ENCODE measurements around the gene ALK. TPM values are rescaled to one million over a fixed set of nuclear protein-coding genes. Genes with fewer than 3 reads are reported as not detected.

The ALK gene
- total RNA-seq, 1 donor, result under 0.01 TPM

GRCh38 chr2:29216609-29216909 is 704.8 kb downstream of the ALK start:
- TF ChIP-seq, protein P1, sequence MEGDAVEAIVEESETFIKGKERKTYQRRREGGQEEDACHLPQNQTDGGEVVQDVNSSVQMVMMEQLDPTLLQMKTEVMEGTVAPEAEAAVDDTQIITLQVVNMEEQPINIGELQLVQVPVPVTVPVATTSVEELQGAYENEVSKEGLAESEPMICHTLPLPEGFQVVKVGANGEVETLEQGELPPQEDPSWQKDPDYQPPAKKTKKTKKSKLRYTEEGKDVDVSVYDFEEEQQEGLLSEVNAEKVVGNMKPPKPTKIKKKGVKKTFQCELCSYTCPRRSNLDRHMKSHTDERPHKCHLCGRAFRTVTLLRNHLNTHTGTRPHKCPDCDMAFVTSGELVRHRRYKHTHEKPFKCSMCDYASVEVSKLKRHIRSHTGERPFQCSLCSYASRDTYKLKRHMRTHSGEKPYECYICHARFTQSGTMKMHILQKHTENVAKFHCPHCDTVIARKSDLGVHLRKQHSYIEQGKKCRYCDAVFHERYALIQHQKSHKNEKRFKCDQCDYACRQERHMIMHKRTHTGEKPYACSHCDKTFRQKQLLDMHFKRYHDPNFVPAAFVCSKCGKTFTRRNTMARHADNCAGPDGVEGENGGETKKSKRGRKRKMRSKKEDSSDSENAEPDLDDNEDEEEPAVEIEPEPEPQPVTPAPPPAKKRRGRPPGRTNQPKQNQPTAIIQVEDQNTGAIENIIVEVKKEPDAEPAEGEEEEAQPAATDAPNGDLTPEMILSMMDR (IDR thresholded peaks at IDR 0.05; ENCODE audit: extremely low read depth, low read depth, low read length), result no peak
- no peak overlapping the region for H3K27ac ChIP-seq (ENCODE audit: low read depth, low read length)
- H3K4me1 ChIP-seq (ENCODE audit: insufficient read depth, low read length), result no peaks in the 10 kb centered on the region
- no peak overlapping the region for H2AFZ ChIP-seq (ENCODE audit: low read length)
- no peak overlapping the region for H3K4me2 ChIP-seq (ENCODE audit: insufficient read depth, low read length)
- H3K4me3 ChIP-seq (ENCODE audit: insufficient read depth, low read length), result no peak overlapping the region
- H4K20me1 ChIP-seq (ENCODE audit: insufficient read depth, low read length), result peaks cover 6% of the 10 kb centered on the region
- H3K36me3 ChIP-seq (ENCODE audit: insufficient read depth, low read length), result no peaks in the 10 kb centered on the region
- H3K79me2 ChIP-seq (ENCODE audit: insufficient read depth, low read length), result no peaks in the 10 kb centered on the region
- peaks cover 5% of the 10 kb centered on the region for H3K27me3 ChIP-seq (ENCODE audit: insufficient read depth, low read length)
- no peaks in the 10 kb centered on the region for H3K9me3 ChIP-seq (ENCODE audit: low read depth, low read length)
- no peak for DNase-seq (ENCODE audit: insufficient read length, low spot score, missing footprints)

DNA sequence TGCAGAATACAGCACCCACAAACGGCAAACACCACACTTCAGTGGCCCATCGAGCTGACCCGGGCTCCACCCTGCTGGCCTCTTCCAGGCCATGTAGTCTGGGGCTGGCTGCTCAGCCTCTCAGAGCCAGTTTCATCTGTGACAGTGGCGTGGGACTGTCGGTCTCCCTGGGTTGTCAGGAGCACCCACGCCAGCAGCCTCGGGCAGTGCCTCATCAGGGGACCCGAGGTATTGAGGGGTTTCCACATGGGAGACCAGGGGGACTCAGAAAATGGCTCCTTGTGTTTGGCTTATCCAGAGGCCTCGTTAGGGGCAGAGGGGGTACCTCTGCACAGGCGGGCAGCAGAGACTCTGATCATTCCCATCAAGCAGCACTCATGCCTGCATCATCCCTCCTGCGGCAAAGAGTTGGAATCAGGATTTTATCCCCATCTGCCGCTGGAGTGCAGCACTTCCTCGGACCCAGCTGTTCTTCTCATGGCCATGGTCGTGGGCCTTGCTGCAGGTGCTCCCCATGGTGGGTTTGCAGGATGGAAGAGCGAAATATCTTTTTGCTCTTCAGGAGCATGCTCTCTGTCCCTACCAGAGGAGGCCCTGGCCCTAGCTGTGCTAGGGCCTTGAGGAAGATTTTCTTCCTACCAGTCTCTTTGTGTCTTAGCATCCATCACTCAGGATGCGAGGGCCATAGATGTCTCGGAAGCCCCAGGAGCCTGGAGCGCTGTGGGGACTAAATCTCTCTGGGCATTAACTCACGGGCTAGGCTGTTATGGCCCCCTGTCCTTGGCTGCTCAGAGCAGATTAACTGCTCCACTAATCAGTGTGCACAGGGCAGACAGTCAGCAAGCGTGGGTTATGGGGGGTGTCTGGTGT is 705.4 kb downstream of the ALK start:
- Histone ChIP-seq H3K4me3 (ENCODE audit: insufficient read depth, low read length) (no peak overlapping the region), H3K27me3 (ENCODE audit: insufficient read depth, low read length) (peaks cover 3% of the 10 kb centered on the region), H3K36me3 (ENCODE audit: insufficient read depth, low read length) (no peaks in the 10 kb centered on the region), H4K20me1 (ENCODE audit: insufficient read depth, low read length) (peaks cover 6% of the 10 kb centered on the region), H3K4me2 (ENCODE audit: insufficient read depth, low read length) (no peak overlapping the region), H3K27ac (ENCODE audit: low read depth, low read length) (no peak overlapping the region), H3K79me2 (ENCODE audit: insufficient read depth, low read length) (no peaks in the 10 kb centered on the region), H3K9me3 (ENCODE audit: low read depth, low read length) (no peaks in the 10 kb centered on the region), H3K4me1 (ENCODE audit: insufficient read depth, low read length) (no peaks in the 10 kb centered on the region), H2AFZ (ENCODE audit: low read length) (no peak overlapping the region)
- TF ChIP-seq, protein P1 (IDR thresholded peaks at IDR 0.05; ENCODE audit: extremely low read depth, low read depth, low read length), result no peak
- no peak for DNase-seq (ENCODE audit: insufficient read length, low spot score, missing footprints)

DNA sequence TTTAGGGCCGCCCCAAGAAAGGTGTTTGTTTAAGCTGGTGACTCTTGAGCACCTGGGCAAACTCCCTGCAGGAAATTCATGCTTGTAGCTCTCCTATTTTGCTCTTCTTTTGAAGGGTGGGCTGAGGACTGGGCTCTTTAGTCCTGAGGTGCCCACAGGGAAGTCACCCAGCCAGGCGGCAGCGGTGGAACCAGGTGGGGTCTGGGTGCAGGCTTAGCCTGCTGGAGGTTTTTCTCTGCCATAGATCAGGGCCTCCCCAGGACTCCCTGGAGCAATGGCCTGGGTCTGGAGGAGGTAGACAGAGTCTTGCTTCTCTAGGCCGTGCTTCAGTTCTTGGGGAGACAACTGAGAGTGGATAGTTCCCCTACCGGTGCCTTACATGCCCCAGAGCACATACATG is 706.3 kb downstream of the ALK start:
- TF ChIP-seq, protein P1 (IDR thresholded peaks at IDR 0.05; ENCODE audit: extremely low read depth, low read depth, low read length), result no peak
- no peaks in the 10 kb centered on the region for H3K79me2 ChIP-seq (ENCODE audit: insufficient read depth, low read length)
- H3K4me3 ChIP-seq (ENCODE audit: insufficient read depth, low read length), result no peak overlapping the region
- H2AFZ ChIP-seq (ENCODE audit: low read length), result no peak overlapping the region
- H3K9me3 ChIP-seq (ENCODE audit: low read depth, low read length), result no peaks in the 10 kb centered on the region
- no peaks in the 10 kb centered on the region for H3K36me3 ChIP-seq (ENCODE audit: insufficient read depth, low read length)
- H3K27ac ChIP-seq (ENCODE audit: low read depth, low read length), result no peak overlapping the region
- no peak overlapping the region for H3K4me2 ChIP-seq (ENCODE audit: insufficient read depth, low read length)
- peaks cover 6% of the 10 kb centered on the region for H4K20me1 ChIP-seq (ENCODE audit: insufficient read depth, low read length)
- DNase-seq (ENCODE audit: insufficient read length, low spot score, missing footprints), result no peak
- H3K4me1 ChIP-seq (ENCODE audit: insufficient read depth, low read length), result no peaks in the 10 kb centered on the region
- H3K27me3 ChIP-seq (ENCODE audit: insufficient read depth, low read length), result peaks cover 3% of the 10 kb centered on the region

DNA sequence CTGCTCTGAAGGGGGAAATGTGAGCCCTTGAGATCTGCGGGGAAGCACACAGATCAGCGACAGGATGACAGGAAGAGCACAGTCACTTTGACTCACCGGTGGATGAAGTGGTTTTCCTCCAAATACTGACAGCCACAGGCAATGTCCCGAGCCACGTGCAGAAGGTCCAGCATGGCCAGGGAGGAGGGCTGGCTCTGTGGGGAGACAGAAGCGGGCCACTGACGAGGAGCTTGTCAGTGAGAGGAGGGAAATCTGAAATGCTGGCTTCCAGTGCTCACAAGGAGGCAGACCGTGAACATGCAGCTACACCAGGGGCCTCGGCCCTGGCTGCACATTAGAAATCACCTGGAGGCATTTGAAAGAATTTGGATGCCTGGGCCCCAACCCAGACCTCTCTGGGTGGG is 707.5 kb downstream of the ALK start:
- Histone ChIP-seq H2AFZ (ENCODE audit: low read length) (no peak overlapping the region), H3K79me2 (ENCODE audit: insufficient read depth, low read length) (no peaks in the 10 kb centered on the region), H3K36me3 (ENCODE audit: insufficient read depth, low read length) (no peaks in the 10 kb centered on the region), H3K9me3 (ENCODE audit: low read depth, low read length) (no peaks in the 10 kb centered on the region), H4K20me1 (ENCODE audit: insufficient read depth, low read length) (peaks cover 6% of the 10 kb centered on the region), H3K4me3 (ENCODE audit: insufficient read depth, low read length) (no peak overlapping the region), H3K27me3 (ENCODE audit: insufficient read depth, low read length) (no peaks in the 10 kb centered on the region), H3K4me1 (ENCODE audit: insufficient read depth, low read length) (no peaks in the 10 kb centered on the region), H3K4me2 (ENCODE audit: insufficient read depth, low read length) (no peak overlapping the region), H3K27ac (ENCODE audit: low read depth, low read length) (no peak overlapping the region)
- no peak for DNase-seq (ENCODE audit: insufficient read length, low spot score, missing footprints)
- TF ChIP-seq, protein P1 (IDR thresholded peaks at IDR 0.05; ENCODE audit: extremely low read depth, low read depth, low read length), result no peak

All from osteoblast (primary cell).